HTR-8/SVneo (cell line): ENCODE data around the gene SYPL1.

Source experiments
- DNase-seq: peaks from one replicate; pipeline ENCODE4 v3.0.0; 2011; ENCODE audit warnings: low spot score, mixed read lengths; ENCODE audit not compliant: insufficient read length
- FAIRE-seq: peaks from 2 replicates; lab custom pipeline; 2011; peaks lifted over from hg19 to GRCh38; lab: Jason Lieb, UNC

The SYPL1 gene

GRCh38 chr7:106099539-106099938 lies 12.6 kb downstream of the SYPL1 start:
- FAIRE-seq, result no peak
- DNase-seq, result no peak

GRCh38 chr7:106098889-106099288 lies 13.2 kb downstream of the SYPL1 start:
- no peak for FAIRE-seq
- no peak for DNase-seq

GRCh38 chr7:106095634-106096033 lies 16.5 kb downstream of the SYPL1 start:
- DNase-seq (no peak), FAIRE-seq (no peak)

GRCh38 chr7:106094780-106095179 lies 17.3 kb downstream of the SYPL1 start:
- FAIRE-seq (no peak), DNase-seq (no peak)

GRCh38 chr7:106092204-106092603 lies 19.9 kb downstream of the SYPL1 start:
- no peak for FAIRE-seq
- DNase-seq, result no peak

GRCh38 chr7:106089647-106090046 lies 22.5 kb downstream of the SYPL1 start:
- FAIRE-seq (no peak), DNase-seq (no peak)

GRCh38 chr7:106088014-106088413 lies 24.1 kb downstream of the SYPL1 start:
- no peak for FAIRE-seq
- no peak for DNase-seq

- FAIRE-seq (no peak), DNase-seq (no peak)
These were observed 26.1 kb downstream of the SYPL1 start for GRCh38 chr7:106086062-106086461.

- no peak for DNase-seq
- no peak for FAIRE-seq
These were observed 27.1 kb downstream of the SYPL1 start for GRCh38 chr7:106085015-106085414.

GRCh38 chr7:106083717-106084116 lies 28.4 kb downstream of the SYPL1 start:
- FAIRE-seq (no peak), DNase-seq (no peak)

GRCh38 chr7:106082087-106082854 lies 29.8 kb downstream of the SYPL1 start:
- DNase-seq (no peak), FAIRE-seq (no peak)

- DNase-seq, result no peak
- FAIRE-seq, result no peak
These were observed 31.7 kb downstream of the SYPL1 start for GRCh38 chr7:106080300-106080987.

- no peak for FAIRE-seq
- DNase-seq, result no peak
These were observed 35.6 kb downstream of the SYPL1 start for GRCh38 chr7:106076537-106076936.

- FAIRE-seq (no peak), DNase-seq (no peak)
These were observed 36.2 kb downstream of the SYPL1 start for GRCh38 chr7:106075937-106076336.

- no peak for FAIRE-seq
These were observed 37.9 kb downstream of the SYPL1 start for GRCh38 chr7:106074257-106074656.

GRCh38 chr7:106073701-106074100 lies 38.4 kb downstream of the SYPL1 start:
- FAIRE-seq (no peak), DNase-seq (no peak)

More at GRCh38 chr7:106074257-106074656, 37.9 kb downstream of the SYPL1 start:
- DNase-seq, result no peak

GRCh38 chr7:106072715-106073091 lies 39.4 kb downstream of the SYPL1 start:
- no peak for FAIRE-seq
- no peak for DNase-seq

- FAIRE-seq, result no peak
- no peak for DNase-seq
These were observed 40.0 kb downstream of the SYPL1 start for GRCh38 chr7:106071999-106072714.

GRCh38 chr7:106071356-106071998 lies 40.6 kb downstream of the SYPL1 start:
- FAIRE-seq (no peak), DNase-seq (no peak)

GRCh38 chr7:106070567-106071254 lies 41.4 kb downstream of the SYPL1 start:
- no peak for FAIRE-seq
- DNase-seq, result no peak
